IPS-NIHi7 (cell line): ENCODE measurements around the gene OR4D2.

ENCODE experiments used
- DNase-seq: peaks from one replicate; pipeline ENCODE4 v3.0.0; 2012; ENCODE audit warnings: mixed read lengths; ENCODE audit errors: extremely low spot score

The OR4D2 gene

DNA sequence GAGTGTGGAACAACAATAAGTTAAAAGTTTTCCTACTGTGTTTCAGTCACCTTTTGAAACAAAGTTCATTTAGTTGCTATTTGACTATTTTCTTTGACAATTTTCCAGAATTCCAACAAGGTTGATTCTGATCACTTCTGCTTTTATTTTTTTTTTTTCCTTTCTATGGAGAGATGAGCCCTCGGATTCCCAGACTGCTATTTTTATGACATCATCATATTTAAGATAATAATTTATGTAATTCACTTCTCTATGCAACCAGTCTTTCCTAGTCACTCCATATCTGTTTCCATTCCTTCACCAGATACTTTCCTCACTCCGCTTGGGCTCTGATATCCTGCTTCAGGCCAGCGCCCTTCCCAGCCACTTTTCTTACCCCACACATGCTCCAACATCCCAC lies 8.1 kb downstream of the OR4D2 start:
- no peak for DNase-seq

DNA sequence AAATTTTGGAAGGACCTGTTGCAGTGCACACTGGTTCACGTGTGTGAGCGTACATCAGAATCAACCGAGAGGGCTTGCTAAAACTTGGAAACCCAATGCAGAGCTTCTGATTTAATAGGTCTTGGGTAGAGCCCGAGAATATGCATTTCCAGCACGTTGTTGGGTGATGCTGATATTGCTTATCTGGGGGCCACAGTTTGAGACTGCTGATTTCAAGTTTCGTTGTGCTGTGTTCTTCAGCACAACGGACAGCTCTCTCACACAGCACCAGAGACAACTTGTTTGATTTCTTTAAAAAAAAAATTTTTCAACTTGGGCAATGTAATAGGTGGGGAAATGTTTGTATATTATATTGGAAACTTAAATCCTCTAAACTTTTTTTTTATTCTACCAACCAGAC lies 9.4 kb downstream of the OR4D2 start:
- DNase-seq = no peak

GRCh38 chr17:58181796-58182195 lies 15.0 kb downstream of the OR4D2 start:
- DNase-seq = no peak

- DNase-seq = no peak
These were observed 16.7 kb downstream of the OR4D2 start for GRCh38 chr17:58183514-58183913.

- peak; percentile 76 for DNase-seq
These were observed 17.7 kb downstream of the OR4D2 start for GRCh38 chr17:58184308-58184985.

DNA sequence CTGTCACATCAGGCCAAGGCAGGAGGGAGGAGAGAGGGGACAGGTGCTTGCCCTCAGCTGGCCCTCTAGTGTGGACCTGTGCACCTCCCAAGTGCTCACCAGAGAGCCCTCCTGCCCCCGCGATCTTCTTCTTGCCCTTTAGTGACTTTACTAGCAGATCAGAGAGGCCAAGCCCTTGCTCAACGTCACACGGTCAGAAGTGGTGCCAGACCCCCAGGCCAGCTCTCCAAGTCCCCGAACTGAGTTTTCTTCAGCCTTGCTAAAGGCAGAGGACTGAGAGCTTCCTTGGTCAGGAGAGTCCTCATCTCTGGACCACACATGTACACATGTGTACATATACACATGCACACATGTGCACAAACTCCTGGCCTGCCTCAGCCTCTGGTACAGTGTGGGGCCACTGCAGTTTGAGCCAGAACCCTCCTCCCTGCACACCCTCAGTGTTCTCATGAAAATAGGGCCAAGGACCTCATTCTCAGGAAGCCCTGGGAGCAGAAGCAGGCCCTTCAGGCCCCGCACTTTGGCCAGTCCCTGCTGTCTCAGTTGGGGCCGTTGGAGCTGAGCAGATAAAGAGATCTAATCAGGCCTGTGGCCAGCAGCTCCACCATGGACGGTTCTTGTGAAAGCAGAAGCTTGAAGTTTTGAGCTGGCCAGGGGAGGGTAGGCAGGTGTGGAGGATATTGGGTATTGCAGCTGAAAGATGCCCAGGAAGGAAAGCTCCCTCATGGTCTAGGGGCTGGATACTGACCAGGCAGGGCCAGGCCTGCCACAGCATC lies 18.4 kb downstream of the OR4D2 start:
- DNase-seq = no peak

DNA sequence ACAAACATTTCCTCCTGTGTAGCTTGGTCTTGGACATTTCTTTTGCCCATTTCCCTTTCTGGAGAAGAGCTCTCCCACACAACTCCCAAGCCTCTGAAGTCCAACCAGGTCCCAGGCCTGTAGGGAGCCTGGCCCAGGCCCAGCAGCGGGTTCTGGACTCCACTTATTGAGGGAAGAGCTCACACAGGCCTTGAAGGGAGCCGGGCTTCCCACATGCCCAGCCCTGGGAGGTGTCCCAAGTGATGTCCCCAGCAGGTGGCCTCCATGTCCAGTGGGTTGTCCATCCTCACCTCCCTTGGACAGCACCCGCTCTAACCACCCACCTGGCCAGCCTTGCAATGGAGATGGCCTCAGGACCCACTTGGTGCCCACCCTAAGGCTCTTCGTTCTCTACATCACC lies 19.8 kb downstream of the OR4D2 start:
- no peak for DNase-seq

DNA sequence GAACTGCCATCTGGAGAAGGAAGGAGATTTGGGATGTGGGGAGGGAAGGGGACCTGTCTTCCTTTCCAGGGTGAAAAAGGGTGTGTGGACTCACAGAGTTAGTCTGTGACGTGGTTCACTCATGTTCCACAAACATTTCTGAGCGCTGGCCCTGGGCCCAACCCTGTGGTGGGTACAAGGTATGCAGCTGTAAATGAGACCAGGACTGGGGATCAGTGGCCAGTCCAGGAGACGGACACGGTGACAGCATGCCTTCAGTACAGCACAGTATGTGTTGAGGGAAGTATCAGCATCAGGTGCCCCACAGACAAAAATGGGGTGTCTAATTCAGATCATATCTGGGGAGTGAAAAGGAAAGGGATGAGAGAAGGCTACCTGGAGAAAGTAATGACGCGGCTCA lies 20.3 kb downstream of the OR4D2 start:
- DNase-seq = no peak

- DNase-seq = no peak
These were observed 20.9 kb downstream of the OR4D2 start for GRCh38 chr17:58187675-58188074.

DNA sequence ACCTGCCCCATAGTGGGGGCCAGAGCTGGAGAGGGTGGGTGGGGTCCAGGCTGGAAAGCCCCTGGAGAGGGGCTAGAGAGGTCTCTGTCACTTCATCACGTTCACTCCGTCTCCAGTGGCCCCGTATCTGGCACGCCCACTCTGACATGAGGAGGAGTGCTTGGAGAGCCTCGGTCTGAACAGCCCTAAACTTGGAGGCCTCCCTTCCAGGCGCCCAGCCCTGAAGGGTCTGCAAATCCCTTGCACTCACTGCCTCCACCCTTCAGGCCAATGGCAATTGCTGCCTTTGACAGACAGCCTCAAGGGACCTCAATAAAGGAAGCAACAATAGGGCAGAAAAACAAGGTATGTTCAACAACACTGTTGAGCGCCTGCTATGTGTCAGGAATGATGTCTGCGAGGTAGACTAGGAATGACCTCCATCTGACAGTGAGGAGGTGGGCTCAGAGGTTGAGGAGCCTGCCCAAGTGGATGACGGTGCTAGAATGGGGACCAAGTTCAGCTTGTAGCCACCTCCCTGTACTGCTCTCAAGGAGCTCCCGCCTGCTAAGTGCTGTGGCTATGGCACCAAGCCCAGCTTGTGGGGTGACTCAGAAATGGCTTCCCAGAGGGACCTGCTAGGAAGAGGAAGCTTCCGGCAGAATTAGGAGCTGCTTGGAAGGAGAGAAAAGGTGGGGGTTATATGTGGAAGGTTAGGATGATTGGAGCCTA lies 22.8 kb downstream of the OR4D2 start:
- DNase-seq = no peak

- no peak for DNase-seq
These were observed 24.6 kb downstream of the OR4D2 start for GRCh38 chr17:58191241-58191896.

- no peak for DNase-seq
These were observed 25.8 kb downstream of the OR4D2 start, which contains the start of gene EPX for GRCh38 chr17:58192612-58193011. Gene EPX (plus strand): TSS chr17:58192726. CDS start chr17:58192847, 121 bp downstream.

- peak; percentile 59 for DNase-seq
These were observed 27.0 kb downstream of the OR4D2 start for GRCh38 chr17:58193641-58194255.

- no peak for DNase-seq
These were observed 28.8 kb downstream of the OR4D2 start for GRCh38 chr17:58195518-58196123.

DNA sequence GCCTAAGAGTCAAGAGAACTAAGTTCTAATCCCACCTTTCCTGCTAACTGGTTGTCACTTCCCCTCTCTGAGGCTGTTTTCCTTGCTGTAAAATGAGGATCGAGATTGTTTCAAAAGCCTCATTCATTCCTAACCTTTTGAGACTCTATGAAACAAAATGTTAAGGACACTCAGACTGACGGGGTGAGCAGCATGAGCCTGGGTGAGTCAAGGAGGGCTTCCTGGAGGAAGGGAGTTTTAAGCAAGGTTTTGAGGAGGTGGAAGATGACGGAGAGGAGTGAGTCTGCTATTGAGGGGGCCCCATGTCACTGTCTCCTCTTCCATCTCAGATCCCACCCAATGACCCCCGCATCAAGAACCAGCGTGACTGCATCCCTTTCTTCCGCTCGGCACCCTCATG lies 29.8 kb downstream of the OR4D2 start:
- DNase-seq = no peak

GRCh38 chr17:58200024-58200633 lies 33.3 kb downstream of the OR4D2 start:
- peak; percentile 85 for DNase-seq

- no peak for DNase-seq
These were observed 36.1 kb downstream of the OR4D2 start for GRCh38 chr17:58202859-58203258.

DNA sequence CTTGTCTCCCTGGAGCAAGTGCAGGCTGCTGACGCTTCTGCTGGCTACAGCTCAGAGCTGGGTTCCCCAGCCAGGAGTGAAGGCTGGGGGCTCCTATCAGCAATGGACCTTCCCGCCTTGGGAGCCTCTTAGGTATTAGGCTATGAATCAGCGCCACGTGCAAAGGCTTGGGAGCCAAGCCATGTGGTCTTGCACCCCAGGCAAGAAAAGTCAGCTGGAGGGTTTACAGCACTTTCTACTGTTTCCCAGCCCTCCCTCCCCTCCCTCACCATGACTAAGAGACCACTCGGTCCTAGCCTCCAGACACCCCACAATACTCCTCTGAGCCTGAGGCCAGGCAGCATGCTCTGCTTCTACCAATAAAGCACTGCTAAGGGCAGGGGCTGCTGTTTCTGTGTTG lies 38.0 kb downstream of the OR4D2 start:
- no peak for DNase-seq

DNA sequence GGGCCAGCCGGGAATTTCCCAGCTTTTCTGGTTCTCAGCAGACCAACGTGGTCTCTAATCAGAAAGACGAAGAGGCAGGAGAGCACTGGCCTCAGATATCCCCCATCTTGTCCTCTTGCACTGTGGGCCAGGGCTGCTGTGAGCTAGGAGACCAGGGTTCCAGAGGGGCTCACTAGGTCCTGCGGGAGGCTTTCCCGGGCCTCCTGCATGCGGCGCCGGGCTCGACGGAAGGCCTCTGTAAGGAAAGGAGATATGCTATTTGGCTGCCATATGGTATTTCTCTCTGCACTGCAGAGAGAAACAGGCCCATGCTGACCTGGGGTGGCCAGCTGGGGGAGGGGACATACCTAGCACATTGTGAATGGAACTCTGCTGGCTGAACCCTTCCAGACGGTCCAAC lies 39.2 kb downstream of the OR4D2 start:
- DNase-seq = no peak

- DNase-seq = no peak
These were observed 40.7 kb downstream of the OR4D2 start for GRCh38 chr17:58207451-58207850.

DNA sequence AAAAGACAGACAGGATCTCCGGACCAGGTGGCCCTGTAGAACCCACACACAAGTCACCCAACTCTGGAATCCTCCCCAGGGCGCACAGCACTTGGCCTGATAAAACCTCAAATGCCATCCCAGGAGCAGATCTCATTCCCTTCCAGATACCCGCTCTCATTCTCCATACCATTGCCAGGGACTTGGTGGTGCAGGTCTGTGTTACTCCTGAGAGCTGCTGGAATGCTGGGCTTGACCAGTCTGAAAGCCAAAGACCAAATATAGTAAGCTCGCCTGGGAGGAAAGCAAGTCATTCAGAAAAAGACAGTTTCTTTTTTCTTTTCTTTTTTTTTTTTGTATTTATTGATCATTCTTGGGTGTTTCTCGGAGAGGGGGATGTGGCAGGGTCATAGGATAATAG lies 41.6 kb downstream of the OR4D2 start:
- DNase-seq = no peak
